Measurements from ENCODE around the gene S100A14. TPM values are rescaled to one million over a fixed set of nuclear protein-coding genes. Genes with fewer than 3 reads are reported as not detected.

The S100A14 gene
- polyA plus RNA-seq, 2 of the 4 experiments (the other 2 are of a cell fraction): 0.21 TPM

GRCh38 chr1:153587314-153587713 is 28.8 kb downstream of the S100A14 start:
- Histone ChIP-seq H3K4me1 (0 out of 3 replicates have a peak, but pooled peaks cover 7% of the 10 kb centered on the region), H3K4me2 (no peak overlapping the region), H3K4me3 (no peak overlapping the region), H3K9me3 (no peaks in the 10 kb centered on the region), H3K27ac (no peak overlapping the region)
- CTCF ChIA-PET: interaction anchor here (0.7 to 3.3 kb wide), 5 partner anchors 9 to 27 kb away, joined by 3 to 34 read pairs (median 4); no protein-coding TSS in a partner anchor
- no peak for ATAC-seq
- no peak for DNase-seq (ENCODE audit: low read depth in 1 of 2, low spot score in 1 of 2)
- no peak for TF ChIP-seq ELK1 (IDR thresholded peaks at IDR 0.05; ENCODE audit: low read depth, low read length)
- no peak for FAIRE-seq
- POLR2A ChIA-PET: no interaction called here
- 71% methylated on average over 5 of the region's 5 CpGs for WGBS (ENCODE audit: missing lambda C conversion rate)

- no peak for ATAC-seq
- ChIA-PET CTCF (interaction anchor here (1.2 to 3.3 kb wide), 4 partner anchors 9 to 18 kb away, joined by 3 to 34 read pairs (median 4); no protein-coding TSS in a partner anchor), POLR2A (interaction anchor here (1.0 to 1.8 kb wide), 2 partner anchors 9 to 18 kb away, joined by 3 to 4 read pairs; no protein-coding TSS in a partner anchor)
- TF ChIP-seq EHMT2 (IDR thresholded peaks at IDR 0.05; ENCODE audit: low read depth) (no peak), CHD2 (IDR thresholded peaks at IDR 0.05; ENCODE audit: low read length, partially characterized antibody) (no peak), ZNF302 (CRISPR knock-in tag; IDR thresholded peaks at IDR 0.05) (no peak), CTCF (IDR thresholded peaks at IDR 0.05) (no peak), RCOR1 (IDR thresholded peaks at IDR 0.05; ENCODE audit: low read depth, low read length) (no peak), CBX2 (IDR thresholded peaks at IDR 0.05; ENCODE audit: borderline replicate concordance, low read depth) (no peak), MAX (IDR thresholded peaks at IDR 0.05) (no peak), KDM1A (IDR thresholded peaks at IDR 0.05; ENCODE audit: low read depth) (no peak), JUN (IDR thresholded peaks at IDR 0.05) (no peak), USF2 (IDR thresholded peaks at IDR 0.05) (no peak)
- Histone ChIP-seq H3K27ac (peak overlapping the region in 1 of 2 experiments; percentile 24; a peak in 1 of 6 replicates), H3K9me3 (no peaks in the 10 kb centered on the region), H3K4me2 (no peak overlapping the region), H3K4me1 (0 out of 3 replicates have a peak, but pooled peaks cover 7% of the 10 kb centered on the region), H3K4me3 (no peak overlapping the region)
- 12% methylated on average over 1 of the region's 1 CpG for WGBS (ENCODE audit: missing lambda C conversion rate)
- no peak for FAIRE-seq
- no peak for DNase-seq (ENCODE audit: low read depth in 1 of 2, low spot score in 1 of 2)
Measured at GRCh38 chr1:153586347-153586746, 29.8 kb downstream of the S100A14 start.

GRCh38 chr1:153585006-153585405 is 31.1 kb downstream of the S100A14 start:
- CTCF ChIA-PET: interaction anchor here (0.9 to 3.3 kb wide), 6 partner anchors 8 to 52 kb away, joined by 3 to 34 read pairs (median 6); partner anchors contain the start of genes S100A1 and S100A13
- POLR2A ChIA-PET: interaction anchor here (1.3 kb wide), 1 partner anchor 42 kb away, joined by 3 read pairs; the partner anchor contains the start of gene S100A13

More at GRCh38 chr1:153585006-153585405, 31.1 kb downstream of the S100A14 start:
- H3K4me3 ChIP-seq: no peak overlapping the region
- FAIRE-seq (no peak), DNase-seq (ENCODE audit: low read depth in 1 of 2, low spot score in 1 of 2) (no peak), ATAC-seq (no peak)
- no peak overlapping the region for H3K27ac ChIP-seq
- 0 out of 3 replicates have a peak, but pooled peaks cover 7% of the 10 kb centered on the region for H3K4me1 ChIP-seq
- no peak overlapping the region for H3K4me2 ChIP-seq
- no peak for TF ChIP-seq FOSL2 (IDR thresholded peaks at IDR 0.05)
- TF ChIP-seq FOSL2 (CRISPR knock-in tag; IDR thresholded peaks at IDR 0.05): no peak
- no peak for TF ChIP-seq BHLHE40 (IDR thresholded peaks at IDR 0.05; ENCODE audit: low read depth, low read length)
- no peak for TF ChIP-seq CHD2 (IDR thresholded peaks at IDR 0.05; ENCODE audit: low read length, partially characterized antibody)
- no peak for TF ChIP-seq ELK1 (IDR thresholded peaks at IDR 0.05; ENCODE audit: low read depth, low read length)
- no peaks in the 10 kb centered on the region for H3K9me3 ChIP-seq
- 74% methylated on average over 1 of the region's 1 CpG for WGBS (ENCODE audit: missing lambda C conversion rate)

All from A549 (cell line).